RCC 7860 (cell line): ENCODE results near the gene ERAS.
"Not testable (repeated sequence)": the region's sequence is repeated elsewhere in the genome, so short reads cannot be mapped to it uniquely, and the experiment has no call there.

Source experiments
- DNase-seq: peaks from one replicate; pipeline ENCODE4 v3.0.0-alpha.2; 2015; ENCODE audit warnings: low spot score
- FAIRE-seq: peaks from 2 replicates; lab custom pipeline; 2012; peaks lifted over from hg19 to GRCh38; lab: Jason Lieb, UNC

The ERAS gene

DNA sequence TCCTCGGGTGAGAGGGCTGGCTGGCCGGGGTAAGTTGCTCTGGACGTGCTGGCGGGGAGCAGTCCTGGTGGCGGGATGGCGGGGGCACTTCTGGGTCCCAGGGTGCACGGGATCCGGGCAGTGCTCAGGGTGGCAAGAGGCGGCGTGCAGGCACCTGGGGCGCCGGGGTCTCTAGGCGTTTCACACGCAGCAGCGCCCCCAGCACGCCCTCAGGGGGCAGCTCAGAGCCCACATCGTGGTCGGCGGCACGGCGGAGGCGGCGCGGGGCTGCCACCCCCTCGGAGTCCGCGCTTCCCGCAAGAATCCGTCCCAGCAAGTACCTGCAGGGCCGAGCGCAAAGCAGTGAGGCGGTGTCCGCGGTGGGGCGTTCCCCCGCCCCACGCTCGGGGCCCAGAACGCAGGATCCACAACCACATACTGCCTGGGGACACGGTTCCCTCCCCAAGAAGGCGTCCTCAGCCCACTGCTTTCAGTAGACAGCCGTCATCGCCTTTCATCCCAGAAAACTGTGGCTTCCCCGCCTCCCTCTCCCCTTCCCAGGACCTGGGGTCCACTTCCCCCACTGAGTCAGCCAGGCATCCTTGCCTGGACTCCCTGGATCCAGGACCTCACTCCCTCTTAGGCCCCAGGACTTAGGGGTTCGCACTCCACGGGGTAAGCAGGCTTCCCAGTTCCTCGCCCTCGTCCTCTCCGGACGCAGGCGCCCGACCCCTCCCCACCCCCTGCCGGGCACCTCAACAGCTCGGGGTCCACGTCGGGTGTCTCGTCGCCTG lies 5.0 kb downstream of the ERAS start:
- DNase-seq = no peak
- FAIRE-seq = no peak

DNA sequence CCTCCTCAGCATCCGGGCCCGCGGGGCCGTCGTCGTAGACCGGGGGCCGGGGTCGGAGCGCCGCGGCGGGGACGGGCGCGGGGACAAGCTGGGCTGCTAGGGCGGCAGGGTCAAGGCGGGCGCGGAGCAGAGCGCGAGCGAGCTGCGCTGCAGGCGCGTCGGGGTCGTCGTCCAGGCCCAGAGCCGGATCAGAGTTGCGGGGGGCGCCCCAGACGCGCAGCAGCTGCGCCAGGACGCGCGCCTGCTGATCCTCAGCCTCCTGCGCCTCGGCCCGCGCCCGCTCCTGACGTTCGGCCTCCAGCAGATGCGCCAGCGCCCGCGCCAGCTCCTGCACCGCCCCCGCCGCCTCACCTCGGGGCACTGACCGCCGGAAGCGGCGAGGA lies 5.6 kb downstream of the ERAS start:
- DNase-seq (no peak), FAIRE-seq (no peak)

DNA sequence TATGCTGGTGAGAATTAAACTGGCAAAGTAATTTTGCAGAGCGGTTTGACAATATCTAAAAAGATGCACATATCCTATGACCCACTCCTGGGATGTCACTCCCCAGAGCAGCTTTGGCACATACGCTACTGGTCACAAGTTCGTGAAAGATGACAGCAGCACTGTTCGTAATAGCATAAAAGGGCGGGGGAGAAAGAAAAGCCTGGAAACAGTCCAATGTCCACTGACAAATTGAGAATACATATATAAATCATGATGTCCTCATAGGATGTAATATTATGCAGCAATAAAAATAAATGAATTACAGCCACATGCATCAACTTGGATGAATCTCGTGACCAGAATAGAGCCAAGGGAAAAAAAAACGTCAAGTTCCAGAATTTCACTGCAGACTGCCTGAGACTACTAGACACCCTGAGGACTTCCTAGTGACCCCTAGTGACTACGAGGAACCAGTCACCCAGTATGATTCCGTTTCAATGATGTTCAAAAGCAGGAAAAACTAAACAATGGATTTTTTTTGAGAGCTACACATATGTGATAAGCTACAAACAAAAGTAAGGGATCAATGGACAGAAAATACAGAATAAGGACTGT lies 7.3 kb downstream of the ERAS start:
- no peak for DNase-seq
- FAIRE-seq = no peak

DNA sequence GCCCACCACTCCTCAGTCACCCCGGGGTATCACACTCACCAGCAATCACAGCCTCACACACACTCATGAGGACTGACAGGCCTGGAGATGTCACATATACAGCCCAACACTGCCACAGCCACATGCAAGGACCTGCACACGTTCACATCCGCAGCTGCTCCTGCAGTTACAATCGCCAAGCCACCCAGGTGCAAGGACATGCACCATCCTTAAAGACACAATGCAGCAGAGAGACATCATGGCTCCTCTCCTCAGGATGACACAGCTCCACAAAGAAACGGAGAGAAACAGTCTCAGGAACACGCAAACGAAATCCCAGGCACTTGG lies 8.0 kb downstream of the ERAS start:
- FAIRE-seq (no peak), DNase-seq (no peak)

DNA sequence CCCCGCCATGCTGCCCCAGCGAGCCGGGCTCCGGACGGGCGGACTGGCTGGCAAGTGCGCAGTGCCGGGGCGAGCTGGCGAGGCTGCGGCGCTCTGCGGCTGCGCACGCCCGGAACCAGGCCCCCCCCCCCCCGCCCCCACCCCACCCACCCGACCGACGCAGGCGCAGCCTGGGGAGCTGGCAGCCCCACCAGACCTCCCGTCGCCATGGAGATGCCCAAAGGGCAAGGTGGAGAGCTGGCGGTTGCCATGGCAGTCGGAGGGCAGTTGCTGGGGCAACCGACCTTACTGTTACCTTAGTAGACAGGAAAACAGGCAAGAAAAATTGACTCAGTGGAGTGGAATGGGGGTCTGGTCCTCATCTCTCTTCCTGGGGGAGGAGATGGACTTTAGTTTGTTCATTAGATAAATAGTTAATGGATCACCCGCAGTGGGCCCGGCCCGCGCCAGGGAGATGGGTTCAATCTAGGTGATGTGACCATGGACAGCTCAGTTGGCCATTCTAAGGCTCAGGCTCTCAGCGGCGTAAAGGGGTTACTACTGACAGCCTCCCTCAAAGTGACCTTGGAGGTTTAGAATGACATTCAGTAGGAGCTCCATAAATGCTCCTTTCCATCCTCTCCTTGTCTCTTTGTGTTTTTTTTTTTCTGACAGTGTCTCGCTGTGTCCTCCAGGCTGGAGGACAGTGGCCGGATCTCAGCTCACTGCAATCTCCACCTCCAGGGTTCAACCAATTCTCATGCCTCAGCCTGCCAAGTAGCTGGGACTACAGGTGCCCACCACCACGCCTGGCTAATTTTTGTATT lies 9.4 kb downstream of the ERAS start, which contains the start of gene PCSK1N:
Gene PCSK1N, minus strand, starts transcription at position 87 of the 806 bp plus-strand sequence. Its CDS starts 78 bp downstream, at position 9.
- FAIRE-seq (no peak), DNase-seq (no peak)

DNA sequence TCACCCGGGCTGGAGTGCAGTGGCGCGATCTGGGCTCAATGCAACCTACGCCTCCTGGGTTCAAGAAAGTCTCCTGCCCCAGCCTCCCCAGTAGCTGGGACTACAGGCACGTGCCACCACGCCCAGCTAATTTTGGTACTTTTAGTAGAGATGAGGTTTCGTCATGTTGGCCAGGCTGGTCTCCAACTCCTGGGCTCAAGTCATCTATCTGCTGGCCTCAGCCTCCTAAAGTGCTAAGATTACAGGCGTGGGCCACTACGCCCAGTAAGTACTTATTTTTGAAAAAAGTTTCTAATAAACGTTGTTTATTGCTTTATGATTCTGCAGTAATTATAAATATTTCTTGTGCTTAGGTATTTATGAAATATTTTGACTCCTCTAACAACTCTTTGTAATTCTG lies 13.4 kb downstream of the ERAS start:
- no peak for DNase-seq
- no peak for FAIRE-seq

DNA sequence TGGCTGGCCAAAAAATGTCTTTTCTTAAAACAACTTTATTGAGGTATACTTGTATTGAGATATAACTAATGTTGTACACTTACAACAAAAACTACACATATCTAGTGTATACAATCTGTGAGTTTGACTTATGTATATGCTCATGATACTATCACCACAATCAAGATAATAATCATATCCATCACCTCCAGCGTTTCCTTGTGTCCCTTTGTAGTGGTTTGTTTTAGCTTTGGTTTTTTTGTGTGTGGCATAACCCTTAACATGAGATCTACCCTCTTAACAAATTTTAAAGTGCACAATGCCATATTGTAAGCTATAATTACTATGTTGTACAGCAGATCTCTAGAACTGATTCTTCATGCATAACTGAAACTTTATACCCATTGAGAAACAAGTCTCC lies 22.5 kb downstream of the ERAS start:
- DNase-seq (no peak), FAIRE-seq (no peak)

DNA sequence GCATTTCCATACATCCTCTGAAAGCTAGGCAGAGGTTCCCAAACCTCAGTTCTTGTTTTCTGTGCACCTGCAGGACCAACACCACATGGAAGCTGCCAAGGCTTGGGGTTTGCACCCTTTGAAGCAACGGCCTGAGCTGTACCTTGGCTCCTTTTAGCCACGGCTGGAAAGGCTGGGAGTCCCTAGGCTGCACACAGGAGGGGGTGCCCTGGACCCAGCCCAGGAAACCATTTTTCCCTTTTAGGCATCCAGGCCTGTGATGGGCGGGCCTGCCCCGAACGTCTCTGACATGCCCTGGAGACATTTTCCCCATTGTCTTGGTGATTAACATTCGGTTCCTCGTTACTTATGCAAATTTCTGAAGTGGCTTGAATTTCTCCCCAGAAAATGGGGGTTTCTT lies 26.5 kb downstream of the ERAS start:
- DNase-seq = no peak
- no peak for FAIRE-seq

DNA sequence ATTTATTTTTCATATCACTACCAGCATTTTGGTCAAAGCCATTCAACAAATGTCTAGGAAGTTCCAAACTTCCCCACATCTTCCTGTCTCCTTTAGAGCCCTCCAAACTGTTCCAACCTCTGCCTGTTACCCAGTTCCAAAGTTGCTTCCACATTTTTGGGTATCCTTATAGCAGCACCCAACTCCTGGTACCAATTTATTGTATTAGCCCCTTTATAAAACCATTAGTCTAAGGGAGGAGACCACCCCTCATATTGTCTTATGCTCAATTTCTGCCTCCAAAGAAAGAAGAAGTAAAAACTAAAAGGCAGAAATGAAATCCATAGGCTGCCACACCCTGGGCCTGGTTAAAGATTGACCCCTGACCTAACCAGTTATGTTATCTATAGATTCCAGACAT lies 27.2 kb downstream of the ERAS start:
- not testable (repeated sequence) for DNase-seq, FAIRE-seq

DNA sequence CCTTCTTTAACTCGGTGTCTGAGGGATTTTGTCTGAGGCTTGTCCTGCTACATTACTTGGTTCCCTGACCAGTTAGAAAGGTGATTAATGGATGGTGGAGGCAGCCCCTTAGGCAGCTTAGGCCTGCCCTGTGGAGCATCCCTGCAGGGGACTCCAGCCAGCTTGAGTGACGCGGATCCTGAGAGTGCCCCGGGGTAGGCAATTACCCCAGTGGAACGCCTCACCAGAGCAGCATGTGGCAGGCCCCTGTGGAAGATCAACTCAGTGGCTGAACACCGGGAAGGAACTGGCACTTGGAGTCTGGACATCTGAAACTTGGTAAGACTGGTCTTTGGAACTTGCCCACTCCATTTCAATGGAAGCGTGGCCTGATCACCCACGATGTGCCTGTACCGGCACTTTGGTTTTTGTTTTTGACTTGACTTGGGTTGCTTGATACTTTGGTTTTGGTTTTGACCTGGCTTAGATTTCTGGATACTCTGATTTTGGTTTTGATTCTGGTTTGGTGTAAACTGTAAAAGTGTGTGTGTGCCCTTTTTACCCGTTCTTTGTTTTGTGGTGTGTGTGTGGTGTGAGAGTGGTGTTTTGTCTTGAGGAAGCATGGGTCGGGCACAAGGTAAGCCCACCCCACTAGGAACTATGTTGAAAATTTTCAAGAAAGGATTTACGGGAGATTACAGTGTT lies 27.9 kb downstream of the ERAS start:
- FAIRE-seq, DNase-seq: not testable (repeated sequence)

DNA sequence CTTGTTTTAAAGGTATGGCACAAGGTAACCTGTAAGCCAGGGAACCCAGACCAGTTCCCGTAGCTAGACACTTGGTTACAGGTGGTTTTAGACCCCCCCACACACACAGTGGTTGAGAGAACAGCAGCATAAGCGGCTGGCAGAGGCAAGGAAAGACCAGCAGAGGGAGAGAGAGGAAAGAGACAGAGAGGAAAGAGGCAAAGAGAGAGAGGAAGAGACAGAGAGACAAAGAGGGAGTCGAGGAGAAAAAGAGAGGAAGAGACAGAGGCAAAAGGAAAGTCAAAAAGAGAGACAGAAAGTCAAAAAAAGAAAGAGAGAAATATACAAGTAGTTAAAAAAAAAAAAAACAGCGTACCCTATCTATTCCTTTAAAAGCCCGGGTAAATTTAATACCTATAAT lies 28.6 kb downstream of the ERAS start:
- FAIRE-seq (no peak), DNase-seq (peak; percentile 20)

DNA sequence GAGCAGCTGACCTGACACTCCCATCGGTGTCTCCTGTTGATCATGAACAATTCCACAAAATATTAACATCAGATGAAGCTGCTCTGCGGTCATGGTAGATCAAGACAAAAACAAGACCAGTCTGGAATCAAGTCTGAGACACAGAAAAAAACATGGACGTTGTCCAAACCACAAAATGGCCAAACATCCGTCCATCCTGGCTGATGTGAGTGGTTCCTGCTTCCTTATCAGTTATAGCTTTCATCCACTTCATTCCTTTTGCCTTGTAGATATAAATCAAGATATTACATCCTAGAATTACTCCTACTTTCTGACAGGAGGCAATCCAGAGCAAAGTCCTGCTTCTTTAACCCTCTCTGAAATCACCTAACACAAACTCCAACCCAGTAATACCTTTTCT lies 37.9 kb downstream of the ERAS start:
- peak; percentile 67 for DNase-seq
- peak; percentile 89 for FAIRE-seq

DNA sequence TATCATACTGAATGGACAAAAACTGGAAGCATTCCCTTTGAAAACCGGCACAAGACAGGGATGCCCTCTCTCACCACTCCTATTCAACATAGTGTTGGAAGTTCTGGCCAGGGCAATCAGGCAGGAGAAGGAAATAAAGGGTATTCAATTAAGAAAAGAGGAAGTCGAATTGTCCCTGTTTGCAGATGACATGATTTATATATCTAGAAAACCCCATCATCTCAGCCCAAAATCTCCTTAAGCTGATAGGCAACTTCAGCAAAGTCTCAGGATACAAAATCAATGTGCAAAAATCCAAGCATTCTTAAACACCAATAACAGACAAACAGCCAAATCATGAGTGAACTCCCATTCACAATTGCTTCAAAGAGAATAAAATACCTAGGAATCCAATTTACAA lies 45.7 kb downstream of the ERAS start:
- not testable (repeated sequence) for DNase-seq, FAIRE-seq

DNA sequence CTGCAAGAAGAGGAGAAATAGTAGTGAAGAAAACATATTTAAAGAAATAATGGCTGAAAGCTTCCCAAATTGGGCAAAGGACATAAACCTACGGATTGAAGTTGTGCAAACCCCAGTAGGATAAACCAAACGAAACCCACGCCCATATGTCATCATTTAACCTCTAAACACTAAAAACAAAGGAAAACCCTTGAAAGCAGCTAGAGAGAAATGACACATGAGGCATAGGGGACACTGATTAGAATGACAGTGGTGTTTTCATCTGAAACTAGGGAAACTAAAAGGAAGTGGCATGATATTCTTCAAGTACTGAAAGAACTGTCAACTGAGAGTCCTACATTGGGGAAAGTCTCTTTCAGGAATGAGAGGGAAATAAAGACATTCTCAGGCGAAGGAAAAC lies 50.6 kb downstream of the ERAS start:
- not testable (repeated sequence) for DNase-seq, FAIRE-seq
